NCI-H187 (cell line): ENCODE data around the gene MORC2.

Experiments
- DNase-seq, 2 experiments: peaks; one replicate each; lab custom pipeline; 2025; lab: John Stamatoyannopoulos, UW

MORC2 gene

DNA sequence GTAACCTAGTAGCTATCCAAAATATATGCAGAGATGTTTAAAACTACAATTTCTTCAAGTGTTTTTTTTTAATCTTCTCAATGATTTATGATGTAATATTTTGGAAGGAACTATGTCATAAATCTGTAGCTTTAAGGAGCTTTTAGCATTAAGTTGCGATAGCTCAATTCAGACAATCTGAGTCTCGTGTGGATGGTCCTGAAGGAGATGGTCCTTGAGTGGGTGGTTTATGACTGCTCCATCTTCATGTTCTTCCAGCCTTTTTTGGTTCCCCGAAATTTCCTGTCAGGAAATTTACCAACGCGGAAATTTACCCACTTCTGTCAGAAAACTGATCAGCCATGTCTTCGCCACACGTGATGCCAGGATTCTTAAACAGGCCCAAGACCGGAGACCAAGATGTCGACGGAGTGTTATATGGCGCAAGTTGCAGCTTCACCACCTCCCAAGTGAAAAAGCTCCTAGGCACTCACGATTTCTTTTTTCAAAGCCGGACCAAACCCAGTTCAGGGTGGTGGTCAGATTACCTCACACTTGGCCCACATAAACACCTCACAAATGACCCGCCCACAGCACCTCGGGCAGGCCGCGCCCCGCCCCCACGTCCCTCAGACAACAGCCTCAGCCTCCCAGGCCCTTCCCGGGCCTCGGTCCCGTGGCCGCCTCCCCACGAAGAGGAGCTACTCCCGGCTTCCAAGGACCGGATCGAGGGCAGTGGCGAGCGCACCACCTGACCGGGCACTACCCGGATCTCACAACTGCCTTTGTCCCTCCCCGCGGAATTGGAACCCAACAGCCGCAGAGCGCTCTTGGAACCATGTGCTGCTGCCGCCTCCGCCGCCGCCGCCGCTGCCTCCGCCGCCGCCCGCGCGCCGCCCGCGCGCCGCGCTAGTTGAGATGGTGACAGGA, at the start of gene MORC2:
TSS of gene MORC2 (minus strand) at position 760 of the 909 bp plus-strand sequence. CDS start 885 bp downstream, outside the sequence.
- peak in 1 of 2 experiments; percentile 16 for DNase-seq

DNA sequence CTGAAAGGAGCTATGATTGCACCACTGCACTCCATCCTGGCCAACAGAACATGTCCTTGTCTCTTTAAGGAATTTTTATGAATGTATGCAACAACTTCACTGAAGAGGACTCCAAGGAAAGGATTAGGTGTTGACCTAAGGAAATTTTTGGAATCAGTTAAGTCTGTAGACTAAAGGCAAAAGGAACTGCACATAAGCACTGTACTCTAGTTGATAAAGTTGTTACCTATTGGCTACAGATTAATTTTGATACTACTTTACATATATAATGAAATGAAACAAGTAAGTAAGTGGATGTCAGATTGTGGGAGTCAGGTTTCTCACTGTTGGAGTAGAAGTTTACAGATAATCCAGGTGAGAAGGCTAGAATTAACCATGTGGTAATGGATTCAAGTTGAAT, 37.0 kb upstream of the MORC2 start:
- DNase-seq, result no peak

DNA sequence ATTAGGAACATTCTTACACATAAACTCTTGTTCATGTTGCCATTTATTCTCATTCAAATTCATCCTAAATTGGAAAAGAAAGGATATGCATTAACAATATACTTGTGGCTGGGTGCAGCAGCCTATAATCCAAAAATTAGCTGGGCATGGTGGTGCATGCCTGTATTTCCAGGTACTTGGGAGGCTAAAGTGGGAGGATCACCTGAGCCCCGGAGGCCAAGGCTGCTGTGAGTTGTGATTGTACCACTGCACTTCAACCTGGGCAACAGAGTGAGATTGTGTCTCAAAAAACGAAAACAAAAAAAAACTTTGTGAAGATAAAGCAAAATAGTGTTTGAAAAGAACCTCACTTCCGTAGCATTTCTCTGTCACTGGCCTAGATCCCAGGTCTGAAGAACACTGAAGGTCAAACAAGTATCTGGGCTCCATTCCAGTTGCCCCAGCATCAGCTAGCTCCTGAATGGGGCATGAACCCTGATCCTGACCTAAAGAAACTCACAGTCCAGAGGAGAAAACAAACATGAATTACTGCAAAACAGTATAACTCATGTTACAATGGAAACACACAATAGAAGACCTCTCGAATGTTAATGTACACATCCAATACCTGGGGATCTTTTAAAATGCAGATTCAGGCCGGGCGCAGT, 32.7 kb upstream of the MORC2 start:
- no peak for DNase-seq

GRCh38 chr22:30998329-30998728, 29.8 kb upstream of the MORC2 start:
- no peak for DNase-seq

- DNase-seq, result no peak
These were observed 27.9 kb upstream of the MORC2 start for GRCh38 chr22:30996462-30996861.

DNA sequence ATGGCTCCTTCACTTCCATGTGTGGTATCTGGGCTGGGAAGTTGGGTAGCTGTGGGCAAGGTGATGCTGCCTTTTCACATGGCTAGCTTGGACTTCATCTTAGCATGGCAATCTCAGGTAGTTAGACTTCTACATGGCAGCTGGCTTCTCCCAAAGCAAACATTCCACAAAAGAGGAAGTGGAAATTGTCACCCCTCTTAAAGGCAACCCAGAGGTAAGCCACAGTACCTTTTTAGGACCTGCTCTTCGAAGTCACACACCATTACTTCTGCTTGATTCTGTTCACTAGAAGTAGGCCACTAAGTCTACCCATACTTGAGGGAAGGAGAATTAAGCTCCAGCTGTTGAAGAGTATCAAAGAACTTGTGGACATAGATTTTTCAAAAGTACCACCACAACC, 26.4 kb upstream of the MORC2 start:
- DNase-seq, result no peak

GRCh38 chr22:30992565-30992964, 24.0 kb upstream of the MORC2 start:
- DNase-seq, result no peak

DNA sequence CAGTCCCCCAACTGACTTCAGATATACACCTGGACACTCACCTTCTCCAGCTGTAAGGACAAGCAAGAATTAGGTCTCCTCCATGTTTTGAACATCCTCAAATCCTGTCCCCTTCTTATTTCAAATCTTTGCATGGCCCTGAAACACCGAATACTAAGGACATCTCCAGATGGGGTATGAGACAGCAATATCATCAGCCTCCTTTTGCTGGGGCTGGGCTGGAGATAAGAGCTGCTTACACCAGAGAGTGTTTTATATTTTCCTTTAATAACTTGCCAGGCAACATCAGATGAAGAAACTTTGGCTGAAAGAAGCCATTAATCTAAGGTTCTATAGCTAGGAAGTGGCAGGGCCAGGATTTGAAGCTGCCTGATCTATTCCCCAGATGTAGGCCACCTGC, 22.1 kb upstream of the MORC2 start:
- no peak for DNase-seq

DNA sequence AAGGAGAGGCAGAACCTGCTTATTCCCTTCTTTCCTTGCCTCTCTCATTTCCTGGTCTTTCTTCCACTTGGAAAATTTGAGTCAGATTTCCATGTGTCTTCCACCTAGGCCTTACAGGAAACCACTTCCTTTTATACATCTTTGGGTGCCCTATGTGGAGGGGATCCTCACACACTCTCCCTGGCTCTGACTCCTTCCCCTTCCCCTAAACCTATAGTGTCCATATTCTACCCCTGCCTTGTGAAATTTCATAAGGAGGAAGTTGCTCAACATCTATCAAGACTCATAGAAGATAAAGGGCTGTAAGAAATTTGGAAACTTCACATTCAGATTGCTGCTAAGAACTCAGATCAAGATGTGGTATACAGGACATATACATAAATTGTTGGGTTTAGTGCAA, 20.9 kb upstream of the MORC2 start:
- DNase-seq, result no peak

GRCh38 chr22:30985561-30986208, 17.1 kb upstream of the MORC2 start:
- no peak for DNase-seq

- no peak for DNase-seq
These were observed 15.7 kb upstream of the MORC2 start for GRCh38 chr22:30984317-30984716.

DNA sequence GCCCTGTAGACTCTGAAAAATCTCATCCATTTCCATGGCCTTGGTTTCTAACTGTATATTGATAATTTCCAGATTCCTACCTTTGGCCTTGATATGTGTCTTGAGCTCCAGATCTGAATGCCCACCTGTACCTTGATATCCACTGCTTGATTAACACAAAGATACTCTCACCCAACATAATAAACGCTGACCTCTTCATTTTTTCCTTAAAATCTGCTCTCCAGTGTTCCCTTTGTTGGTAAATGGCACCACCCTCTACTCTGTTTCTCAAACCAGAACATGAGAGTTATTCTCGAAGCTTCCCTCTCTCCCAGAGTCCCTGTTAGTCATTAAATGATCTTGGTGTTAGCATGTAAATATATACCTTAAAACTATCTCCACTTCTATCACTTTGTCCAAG, 13.9 kb upstream of the MORC2 start:
- DNase-seq, result no peak

GRCh38 chr22:30979932-30980331, 11.4 kb upstream of the MORC2 start:
- no peak for DNase-seq

- DNase-seq, result no peak
These were observed 9.9 kb upstream of the MORC2 start for GRCh38 chr22:30978304-30978962.

- no peak for DNase-seq
These were observed 1.8 kb upstream of the MORC2 start for GRCh38 chr22:30970356-30970746.

GRCh38 chr22:30969532-30970355, 1.2 kb upstream of the MORC2 start:
- no peak for DNase-seq

GRCh38 chr22:30968924-30969531, 454 bp upstream of the MORC2 start, which contains the start of gene TUG1:
Gene TUG1 (plus strand): TSS chr22:30969265.
- peak; percentile 83 to 88 for DNase-seq

DNA sequence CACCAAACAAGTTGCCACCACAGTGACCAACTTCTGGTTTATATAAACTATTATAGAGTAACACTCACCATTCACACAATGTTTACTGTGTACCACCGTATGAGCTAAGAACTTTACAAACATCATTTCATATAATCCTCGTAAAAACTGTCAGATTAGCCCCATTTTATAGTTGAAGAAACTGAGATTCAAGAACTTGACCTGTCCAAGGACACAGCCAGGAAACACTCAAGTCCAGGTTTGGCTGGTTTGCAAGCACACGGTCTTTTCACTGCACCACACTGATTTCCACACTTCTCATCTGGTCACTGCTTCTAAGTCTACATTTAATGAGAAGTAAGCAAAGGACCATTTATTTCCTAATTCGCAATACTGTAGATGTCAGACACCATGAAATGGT, 3.7 kb downstream of the MORC2 start:
- no peak for DNase-seq

GRCh38 chr22:30955153-30955552, 13.4 kb downstream of the MORC2 start:
- DNase-seq, result no peak

- no peak for DNase-seq
These were observed 15.4 kb downstream of the MORC2 start for GRCh38 chr22:30953206-30953605.
